GM23248 (cell line): ENCODE results near the gene COL6A3. TPM values are rescaled to one million over a fixed set of nuclear protein-coding genes. Genes with fewer than 3 reads are reported as not detected.

Experiments
- DNase-seq: peaks from one replicate; pipeline ENCODE4 v3.0.0-alpha.2; 2015
- H2AFZ ChIP-seq: fragments of 200-600 bp; sonication (generic); 2 replicates; pipeline ENCODE4 v1.6.1; 2016; ENCODE audit warnings: antibody characterized with exemption
- H3F3A ChIP-seq: fragments of 200-600 bp; sonication (generic); 2 replicates; pipeline ENCODE4 v1.6.1; 2016; ENCODE audit warnings: mild to moderate bottlenecking, antibody characterized with exemption, mixed run types; ENCODE audit not compliant: insufficient read depth
- H3K27ac ChIP-seq: fragments of 200-600 bp; sonication (generic); 2 replicates; pipeline ENCODE4 v1.5.1; 2016; ENCODE audit warnings: mild to moderate bottlenecking
- H3K27me3 ChIP-seq: fragments of 200-600 bp; sonication (generic); replicated peaks from 2 replicates; pipeline ENCODE4 v1.6.1; 2016; ENCODE audit warnings: mild to moderate bottlenecking; ENCODE audit not compliant: insufficient read depth
- H3K36me3 ChIP-seq: fragments of 200-600 bp; sonication (generic); 2 replicates; pipeline ENCODE4 v1.6.1; 2016; ENCODE audit warnings: low read depth, mild to moderate bottlenecking
- H3K4me1 ChIP-seq: fragments of 200-600 bp; sonication (generic); 2 replicates; pipeline ENCODE4 v1.6.1; 2016; ENCODE audit warnings: mild to moderate bottlenecking; ENCODE audit not compliant: insufficient read depth
- H3K4me2 ChIP-seq: fragments of 200-600 bp; sonication (generic); one replicate; pipeline ENCODE4 v1.6.1; 2016; ENCODE audit warnings: mild to moderate bottlenecking; ENCODE audit not compliant: unreplicated experiment
- H3K4me3 ChIP-seq: fragments of 200-600 bp; sonication (generic); 2 replicates; pipeline ENCODE4 v1.5.1; 2016; ENCODE audit warnings: mild to moderate bottlenecking
- H3K79me2 ChIP-seq: fragments of 200-600 bp; sonication (generic); 2 replicates; pipeline ENCODE4 v1.6.1; 2016; ENCODE audit warnings: mild to moderate bottlenecking; ENCODE audit not compliant: insufficient read depth
- H3K9ac ChIP-seq: fragments of 200-600 bp; sonication (generic); 2 replicates; pipeline ENCODE4 v1.6.1; 2016; ENCODE audit warnings: mild to moderate bottlenecking
- H3K9me2 ChIP-seq: fragments of 200-600 bp; sonication (generic); 2 replicates; pipeline ENCODE4 v1.6.1; 2016; ENCODE audit warnings: mixed run types, mild to moderate bottlenecking, moderate library complexity; ENCODE audit not compliant: insufficient read depth
- H3K9me3 ChIP-seq: fragments of 200-600 bp; sonication (generic); one replicate; pipeline ENCODE4 v1.6.1; 2017; ENCODE audit warnings: low read depth
- H4K20me1 ChIP-seq: fragments of 200-600 bp; sonication (generic); 2 replicates; pipeline ENCODE4 v1.6.0; 2016; ENCODE audit not compliant: insufficient read depth
- EZH2 ChIP-seq: fragments of 200-600 bp; sonication (generic); IDR thresholded peaks from 2 replicates; pipeline ENCODE4 v1.6.1; 2018; ENCODE audit warnings: antibody characterized with exemption, mild to moderate bottlenecking; ENCODE audit not compliant: insufficient read depth, poor library complexity, severe bottlenecking
- EZH2phosphoT487 ChIP-seq: fragments of 200-600 bp; sonication (generic); IDR thresholded peaks from 2 replicates; pipeline ENCODE4 v1.6.1; 2018; ENCODE audit warnings: antibody characterized with exemption, moderate library complexity, mild to moderate bottlenecking, low read depth; ENCODE audit not compliant: insufficient read depth
- WGBS, 2 experiments: methylation state at CpG; one replicate each; pipeline ENCODE4 v1.1.6; 2015 to 2017; ENCODE audit warnings: low lambda C conversion rate in 2 of 2, low coverage in 1 of 2; ENCODE audit errors: missing lambda C conversion rate in 2 of 2; 5-methylcytosine and 5-hydroxymethylcytosine counted together
- in situ Hi-C: fragments of 300-500 bp; cut with MboI; formaldehyde crosslinking; loops from 2 replicates; pipeline ENCODE4 v1.15.0; 2020
- polyA plus RNA-seq: library from polyadenylated mRNA; unstranded; fragments of >200 nt; fragmentation: Nextera tagmentation; extraction: Ambion mirVana; gene quantifications from 2 replicates; pipeline ENCODE4 v1.2.1, GENCODE V29; 2016
- total RNA-seq: library from RNA; depleted of rRNA; stranded (reverse); fragments of >200 nt; shearing (Covaris generic); gene quantifications from 2 replicates; pipeline ENCODE4 v1.2.3, GENCODE V29; 2014

Gene COL6A3
- total and polyA plus RNA-seq, 2 experiments from 2014 or later = 344 to 1,362 TPM

DNA sequence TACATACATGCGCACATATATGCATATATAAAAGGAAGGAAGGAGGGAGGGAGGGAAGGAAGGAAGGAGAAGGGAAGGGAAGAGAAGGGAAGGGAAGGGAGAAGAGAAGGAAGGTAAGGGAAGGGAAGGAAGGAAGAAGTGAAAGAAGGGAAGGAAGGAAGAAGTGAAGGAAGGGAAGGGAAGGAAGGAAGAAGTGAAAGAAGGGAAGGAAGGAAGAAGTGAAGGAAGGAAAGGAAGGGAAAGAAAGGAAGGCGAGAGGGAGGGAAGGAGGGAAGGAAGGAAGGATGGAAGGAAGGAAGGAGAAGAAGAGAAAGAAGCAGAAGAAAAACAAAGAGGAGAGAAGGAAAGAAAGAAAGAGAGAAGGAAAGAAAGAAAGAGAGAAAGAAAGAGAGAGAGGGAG lies 16.9 kb downstream of the COL6A3 start:
- no peak overlapping the region for H2AFZ ChIP-seq
- peaks cover 56% of the 10 kb centered on the region for H3K36me3 ChIP-seq
- H3K9me3 ChIP-seq = no peaks in the 10 kb centered on the region
- TF ChIP-seq EZH2phosphoT487 (no peak), EZH2 (no peak)
- no peak for DNase-seq
- no peak overlapping the region for H3K27ac ChIP-seq
- peaks cover 99% of the 10 kb centered on the region for H3F3A ChIP-seq
- H3K4me3 ChIP-seq = no peak overlapping the region
- 73 to 87% methylated on average over 2 of the region's 2 CpGs for WGBS, 2 experiments
- H3K4me1 ChIP-seq = peaks cover 32% of the 10 kb centered on the region
- H3K27me3 ChIP-seq = no peaks in the 10 kb centered on the region
- peaks cover 21% of the 10 kb centered on the region for H4K20me1 ChIP-seq
- H3K9ac ChIP-seq = no peak overlapping the region
- in situ Hi-C loops = no loop called here
- H3K79me2 ChIP-seq = peaks cover 100% of the 10 kb centered on the region
- H3K9me2 ChIP-seq = no peaks in the 10 kb centered on the region
- H3K4me2 ChIP-seq = no peak overlapping the region

- no peak overlapping the region for H3K9ac ChIP-seq
- H3F3A ChIP-seq = peaks cover 99% of the 10 kb centered on the region
- no peaks in the 10 kb centered on the region for H3K9me2 ChIP-seq
- 89 to 91% methylated on average over 4 of the region's 4 CpGs for WGBS, 2 experiments
- peak overlapping the region; percentile 67; the same call in 1 of the 2 replicates for H3K27ac ChIP-seq
- no peaks in the 10 kb centered on the region for H3K27me3 ChIP-seq
- H3K4me3 ChIP-seq = no peak overlapping the region
- H2AFZ ChIP-seq = no peak overlapping the region
- H3K4me2 ChIP-seq = no peak overlapping the region
- H3K36me3 ChIP-seq = peaks cover 67% of the 10 kb centered on the region
- peaks cover 25% of the 10 kb centered on the region for H3K4me1 ChIP-seq
- H3K79me2 ChIP-seq = peaks cover 100% of the 10 kb centered on the region
- H4K20me1 ChIP-seq = peaks cover 11% of the 10 kb centered on the region; the same call in 1 of the 2 replicates
- DNase-seq = peak; percentile 59
- in situ Hi-C loops = no loop called here
- H3K9me3 ChIP-seq = no peaks in the 10 kb centered on the region
- TF ChIP-seq EZH2phosphoT487 (no peak), EZH2 (no peak)
Observed at GRCh38 chr2:237393523-237393922, 20.4 kb downstream of the COL6A3 start.

GRCh38 chr2:237392186-237392585 lies 21.8 kb downstream of the COL6A3 start:
- H3K9me3 ChIP-seq = no peaks in the 10 kb centered on the region
- no peak overlapping the region for H3K9ac ChIP-seq
- H3K36me3 ChIP-seq = peaks cover 76% of the 10 kb centered on the region
- H4K20me1 ChIP-seq = 0 out of 2 replicates have a peak, but pooled peaks cover 7% of the 10 kb centered on the region
- no peak overlapping the region for H3K4me3 ChIP-seq
- no peak overlapping the region for H3K4me2 ChIP-seq
- H3K27ac ChIP-seq = peak overlapping the region; percentile 67
- no peak overlapping the region for H2AFZ ChIP-seq
- H3K79me2 ChIP-seq = peaks cover 100% of the 10 kb centered on the region
- WGBS, 2 experiments = 92 to 94% methylated on average over 1 of the region's 1 CpG
- no peak for DNase-seq
- no peaks in the 10 kb centered on the region for H3K9me2 ChIP-seq
- H3K27me3 ChIP-seq = no peaks in the 10 kb centered on the region
- TF ChIP-seq EZH2phosphoT487 (no peak), EZH2 (no peak)
- in situ Hi-C loops = no loop called here
- H3F3A ChIP-seq = peaks cover 100% of the 10 kb centered on the region
- H3K4me1 ChIP-seq = peaks cover 19% of the 10 kb centered on the region

- H2AFZ ChIP-seq = no peak overlapping the region
- in situ Hi-C loops = no loop called here
- H3K27me3 ChIP-seq = no peaks in the 10 kb centered on the region
- H3K9me2 ChIP-seq = no peaks in the 10 kb centered on the region
- DNase-seq = peak; percentile 76
- peak overlapping the region; percentile 67 for H3K27ac ChIP-seq
- H3K4me3 ChIP-seq = no peak overlapping the region
- H3K9me3 ChIP-seq = no peaks in the 10 kb centered on the region
- H3K9ac ChIP-seq = peak overlapping the region; percentile 37
- WGBS, 2 experiments = 44 to 45% methylated on average over 5 of the region's 5 CpGs
- 0 out of 2 replicates have a peak, but pooled peaks cover 7% of the 10 kb centered on the region for H4K20me1 ChIP-seq
- H3K79me2 ChIP-seq = peaks cover 100% of the 10 kb centered on the region
- TF ChIP-seq EZH2 = no peak
- no peak for TF ChIP-seq EZH2phosphoT487
- H3K4me2 ChIP-seq = no peak overlapping the region
- H3K36me3 ChIP-seq = peaks cover 80% of the 10 kb centered on the region
- H3F3A ChIP-seq = peaks cover 100% of the 10 kb centered on the region
- H3K4me1 ChIP-seq = peaks cover 19% of the 10 kb centered on the region
Observed at GRCh38 chr2:237391140-237391539, 22.8 kb downstream of the COL6A3 start.

DNA sequence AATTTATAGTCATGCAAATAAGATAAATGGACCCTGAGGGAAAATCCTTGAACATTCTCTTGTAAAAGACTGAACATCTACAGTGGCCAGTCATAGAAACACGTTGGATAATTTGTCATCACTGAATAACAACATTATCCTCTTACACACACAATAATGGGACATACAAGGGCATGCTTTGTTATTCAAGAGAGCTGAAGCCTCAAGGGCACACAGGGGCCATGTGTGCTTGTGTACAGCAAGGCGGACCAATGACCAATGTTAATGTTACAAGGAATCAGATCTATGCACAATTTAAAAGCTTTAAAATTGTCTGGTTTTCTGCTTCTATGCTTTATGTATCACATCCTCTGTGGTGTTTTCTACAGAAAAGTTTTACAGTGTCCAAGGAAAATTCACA lies 23.7 kb downstream of the COL6A3 start:
- TF ChIP-seq EZH2 (no peak), EZH2phosphoT487 (no peak)
- peaks cover 80% of the 10 kb centered on the region for H3K36me3 ChIP-seq
- H3F3A ChIP-seq = peaks cover 100% of the 10 kb centered on the region
- no peak overlapping the region for H3K4me2 ChIP-seq
- no peaks in the 10 kb centered on the region for H3K27me3 ChIP-seq
- H3K4me1 ChIP-seq = peaks cover 21% of the 10 kb centered on the region
- 52 to 61% methylated on average over 2 of the region's 2 CpGs for WGBS, 2 experiments
- peaks cover 100% of the 10 kb centered on the region for H3K79me2 ChIP-seq
- no peaks in the 10 kb centered on the region for H3K9me2 ChIP-seq
- DNase-seq = no peak
- peak overlapping the region; percentile 67 for H3K27ac ChIP-seq
- in situ Hi-C loops = no loop called here
- no peak overlapping the region for H3K4me3 ChIP-seq
- peak overlapping the region; percentile 37; the same call in 1 of the 2 replicates for H3K9ac ChIP-seq
- H2AFZ ChIP-seq = no peak overlapping the region
- 0 out of 2 replicates have a peak, but pooled peaks cover 7% of the 10 kb centered on the region for H4K20me1 ChIP-seq
- no peaks in the 10 kb centered on the region for H3K9me3 ChIP-seq
